Left lung (tissue), 10 donors: Measurements from ENCODE around the gene GC. TPM values are rescaled to one million over a fixed set of nuclear protein-coding genes. Genes with fewer than 3 reads are reported as not detected.
"Not testable (repeated sequence)": the region's sequence is repeated elsewhere in the genome, so short reads cannot be mapped to it uniquely, and the experiment has no call there.

Experiments used
- ATAC-seq: fragments of 200-7000 bp; cut with Tn5 transposase; one replicate; pipeline ENCODE4 v1.9.1; 2020; ENCODE audit warnings: moderate library complexity
- DNase-seq, 4 donors: peaks; one replicate each; pipeline ENCODE4 v3.0.0-alpha.2; 2013 to 2020
- H3K27ac ChIP-seq, 2 donors: fragments of 200-600 bp; sonication (generic) in 1 of 2; one replicate each; pipeline versions ENCODE4 v1.5.0 to v1.8.0; 2020 to 2021
- H3K27me3 ChIP-seq, 2 donors: fragments of 200-600 bp; sonication (generic) in 1 of 2; one replicate each; pipeline versions ENCODE4 v1.5.0 to v1.8.0; 2020 to 2021
- H3K36me3 ChIP-seq, 2 donors: fragments of 200-600 bp; sonication (generic) in 1 of 2; one replicate each; pipeline versions ENCODE4 v1.5.0 to v1.8.0; 2020 to 2021
- H3K4me1 ChIP-seq, 2 donors: fragments of 200-600 bp; one replicate each; pipeline ENCODE4 v1.8.0; 2021
- H3K4me3 ChIP-seq, 2 donors: fragments of 200-600 bp; sonication (generic) in 1 of 2; one replicate each; pipeline versions ENCODE4 v1.5.0 to v1.8.0; 2020 to 2021; ENCODE audit warnings: mild to moderate bottlenecking in 1 of 2
- H3K9me3 ChIP-seq, 2 donors: fragments of 200-600 bp; sonication (generic) in 1 of 2; one replicate each; pipeline versions ENCODE4 v1.5.0 to v1.8.0; 2020 to 2021
- intact Hi-C, 2 donors: fragments of 100-400 bp; cut with DNase I; formaldehyde crosslinking; loops; one replicate each; pipeline versions ENCODE4 v1.11.2 to v1.14.2; 2022
- polyA plus RNA-seq, 6 donors: library from polyadenylated mRNA; unstranded; fragments of 120-200 nt; gene quantifications; one replicate each; pipeline ENCODE4 v1.2.1, GENCODE V29; 2013; ENCODE audit not compliant: insufficient read length in 6 of 6
- total RNA-seq, 2 donors: library from RNA; stranded (reverse); fragmentation: NEBNext Ultra II Directional; extraction: Animal tissue kit (Norgen Biotek cat#: 25700); gene quantifications; one replicate each; pipeline ENCODE4 v1.2.1, GENCODE V29; 2021
- TF ChIP-seq, protein P1 (sequence below), 2 donors: fragments of 200-600 bp; sonication (generic) in 1 of 2; IDR thresholded peaks; one replicate each; pipeline versions ENCODE4 v1.5.0 to v1.8.0; 2021; ENCODE audit warnings: antibody characterized with exemption in 2 of 2
- donor health status: DM: no; HTN: yes; CAD: no.
- donor health status: DM: no; HTN: no; CAD: no.

Gene GC
- total and polyA plus RNA-seq, 8 donors, result 0.77 to 1.1 TPM; not detected in 6

DNA sequence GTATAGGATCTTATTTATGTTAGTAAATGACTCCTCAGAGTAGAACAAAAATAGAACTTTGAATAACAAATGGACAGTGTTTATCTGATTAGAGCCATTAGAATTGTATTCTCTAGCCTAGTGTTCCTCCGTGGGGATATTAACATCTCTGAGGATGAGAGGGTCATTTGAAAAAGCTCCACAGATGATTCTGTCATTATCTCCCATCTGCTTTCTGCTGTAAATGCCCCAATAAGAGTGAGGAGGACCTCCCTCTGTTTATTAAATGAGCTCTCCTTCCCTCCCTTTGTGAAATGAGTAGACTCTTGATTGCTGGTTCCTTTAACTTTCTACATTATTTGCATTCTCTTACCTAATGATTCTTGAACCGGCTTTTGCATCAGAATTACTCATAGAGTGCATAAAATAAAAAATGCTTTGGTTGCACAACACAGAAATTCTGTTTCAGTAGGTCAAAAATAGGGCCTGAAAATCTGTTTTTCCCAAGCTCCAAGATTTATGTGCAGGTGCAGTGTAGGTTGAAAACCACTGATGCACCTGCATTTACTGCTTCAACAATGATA, 18.0 kb downstream of the GC start:
- Histone ChIP-seq H3K9me3 (no peaks in the 10 kb centered on the region), H3K27ac (no peak overlapping the region), H3K4me3 (no peak overlapping the region), H3K4me1 (no peaks in the 10 kb centered on the region), H3K36me3 (no peaks in the 10 kb centered on the region), H3K27me3 (no peaks in the 10 kb centered on the region)
- TF ChIP-seq, protein P1, sequence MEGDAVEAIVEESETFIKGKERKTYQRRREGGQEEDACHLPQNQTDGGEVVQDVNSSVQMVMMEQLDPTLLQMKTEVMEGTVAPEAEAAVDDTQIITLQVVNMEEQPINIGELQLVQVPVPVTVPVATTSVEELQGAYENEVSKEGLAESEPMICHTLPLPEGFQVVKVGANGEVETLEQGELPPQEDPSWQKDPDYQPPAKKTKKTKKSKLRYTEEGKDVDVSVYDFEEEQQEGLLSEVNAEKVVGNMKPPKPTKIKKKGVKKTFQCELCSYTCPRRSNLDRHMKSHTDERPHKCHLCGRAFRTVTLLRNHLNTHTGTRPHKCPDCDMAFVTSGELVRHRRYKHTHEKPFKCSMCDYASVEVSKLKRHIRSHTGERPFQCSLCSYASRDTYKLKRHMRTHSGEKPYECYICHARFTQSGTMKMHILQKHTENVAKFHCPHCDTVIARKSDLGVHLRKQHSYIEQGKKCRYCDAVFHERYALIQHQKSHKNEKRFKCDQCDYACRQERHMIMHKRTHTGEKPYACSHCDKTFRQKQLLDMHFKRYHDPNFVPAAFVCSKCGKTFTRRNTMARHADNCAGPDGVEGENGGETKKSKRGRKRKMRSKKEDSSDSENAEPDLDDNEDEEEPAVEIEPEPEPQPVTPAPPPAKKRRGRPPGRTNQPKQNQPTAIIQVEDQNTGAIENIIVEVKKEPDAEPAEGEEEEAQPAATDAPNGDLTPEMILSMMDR (IDR thresholded peaks at IDR 0.05), result no peak
- DNase-seq, result no peak
- intact Hi-C loops, result no loop called here
- ATAC-seq, result no peak

DNA sequence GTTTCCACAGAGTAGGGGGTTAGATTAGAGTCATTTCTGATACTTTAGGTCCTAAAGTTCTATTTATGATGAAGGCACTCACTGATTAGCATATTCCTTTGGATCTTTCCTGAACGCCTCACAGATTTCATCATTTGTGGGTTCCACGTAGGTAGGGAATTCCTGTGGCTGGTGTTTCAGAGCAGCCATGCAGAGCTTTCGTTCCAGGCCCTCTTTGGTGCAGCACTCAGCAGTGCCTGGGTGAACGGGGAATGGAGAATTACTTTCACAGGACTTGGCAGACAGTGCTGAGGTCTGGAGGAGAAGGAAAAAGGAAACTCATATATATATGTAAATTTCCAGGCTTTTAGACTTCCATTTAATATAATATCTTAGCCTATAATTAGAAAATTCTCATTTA, 18.5 kb downstream of the GC start:
- ATAC-seq, result no peak

DNA sequence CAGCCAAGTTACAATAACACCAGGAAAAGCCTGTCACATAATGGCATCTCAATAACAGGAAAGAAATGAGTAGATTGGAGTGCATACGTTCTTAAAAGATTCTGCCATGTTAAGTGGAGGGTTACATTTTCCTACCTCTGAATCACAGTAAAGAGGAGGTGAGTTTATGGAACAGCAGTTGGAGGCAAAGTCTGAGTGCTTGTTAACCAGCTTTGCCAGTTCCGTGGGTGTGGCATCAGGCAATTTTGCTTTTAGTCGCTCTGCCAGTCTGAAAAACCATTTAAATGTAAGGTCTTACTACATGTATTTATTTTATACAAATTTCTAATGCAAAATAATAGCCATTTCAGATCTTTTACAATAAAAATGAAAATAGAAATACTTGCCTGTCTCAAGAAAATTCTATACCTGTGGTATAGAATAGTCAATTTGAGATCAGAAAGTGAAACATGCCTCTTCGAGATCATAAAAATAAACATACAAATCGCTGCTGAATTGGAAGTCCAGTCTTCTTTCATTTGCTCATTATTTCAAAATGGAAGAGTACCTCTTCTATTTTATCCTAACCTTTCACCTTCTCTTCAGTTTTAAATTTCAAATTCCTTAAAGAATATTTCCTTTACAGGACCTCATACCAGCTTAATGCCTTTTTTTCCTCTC, 31.4 kb downstream of the GC start:
- DNase-seq, result no peak
- no peak for ATAC-seq
- no peak overlapping the region for H3K27ac ChIP-seq
- H3K36me3 ChIP-seq, result no peaks in the 10 kb centered on the region
- H3K27me3 ChIP-seq, result no peaks in the 10 kb centered on the region
- intact Hi-C loops, result no loop called here
- H3K4me1 ChIP-seq, result no peaks in the 10 kb centered on the region
- no peaks in the 10 kb centered on the region for H3K9me3 ChIP-seq
- no peak overlapping the region for H3K4me3 ChIP-seq
- TF ChIP-seq, protein P1 (IDR thresholded peaks at IDR 0.05), result no peak

More for the DNA sequence above, 18.5 kb downstream of the GC start:
- Histone ChIP-seq H3K4me1 (no peaks in the 10 kb centered on the region), H3K27ac (no peak overlapping the region), H3K36me3 (no peaks in the 10 kb centered on the region), H3K9me3 (no peaks in the 10 kb centered on the region), H3K4me3 (no peak overlapping the region), H3K27me3 (no peaks in the 10 kb centered on the region)
- intact Hi-C loops, result no loop called here
- TF ChIP-seq, protein P1 (IDR thresholded peaks at IDR 0.05), result no peak
- DNase-seq, result no peak

DNA sequence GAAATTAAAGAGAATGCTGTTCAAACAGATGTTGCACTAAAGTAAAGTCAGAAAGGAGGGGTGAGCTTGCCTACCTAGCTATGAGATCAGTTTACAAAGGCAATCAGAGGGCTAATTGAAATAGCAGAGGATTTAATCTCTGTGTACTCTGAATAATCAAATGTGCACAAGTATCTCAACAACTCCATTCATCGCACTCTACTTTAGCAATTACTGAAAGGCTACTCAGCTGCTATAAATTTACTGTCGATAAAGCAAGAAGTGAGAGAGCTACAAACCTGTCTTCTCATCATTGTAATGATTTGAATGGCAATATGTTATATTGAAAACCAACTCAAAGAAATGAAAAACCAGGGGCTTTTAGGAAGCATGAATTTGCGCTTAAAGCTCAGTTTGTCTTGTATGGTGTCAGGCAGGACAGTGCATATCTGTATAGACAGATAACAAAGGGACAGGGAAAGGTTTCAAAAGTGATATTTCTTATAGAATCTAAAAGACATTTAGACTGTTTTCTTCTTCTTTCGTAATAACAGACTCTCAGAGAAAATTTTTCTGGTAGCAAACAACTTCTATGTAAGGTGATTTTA, 34.8 kb downstream of the GC start:
- ATAC-seq, result no peak
- Histone ChIP-seq H3K36me3 (no peaks in the 10 kb centered on the region), H3K27ac (no peak overlapping the region), H3K9me3 (no peaks in the 10 kb centered on the region), H3K4me3 (no peak overlapping the region), H3K27me3 (no peaks in the 10 kb centered on the region), H3K4me1 (no peaks in the 10 kb centered on the region)
- TF ChIP-seq, protein P1 (IDR thresholded peaks at IDR 0.05), result no peak
- intact Hi-C loops, result no loop called here
- DNase-seq, result no peak

DNA sequence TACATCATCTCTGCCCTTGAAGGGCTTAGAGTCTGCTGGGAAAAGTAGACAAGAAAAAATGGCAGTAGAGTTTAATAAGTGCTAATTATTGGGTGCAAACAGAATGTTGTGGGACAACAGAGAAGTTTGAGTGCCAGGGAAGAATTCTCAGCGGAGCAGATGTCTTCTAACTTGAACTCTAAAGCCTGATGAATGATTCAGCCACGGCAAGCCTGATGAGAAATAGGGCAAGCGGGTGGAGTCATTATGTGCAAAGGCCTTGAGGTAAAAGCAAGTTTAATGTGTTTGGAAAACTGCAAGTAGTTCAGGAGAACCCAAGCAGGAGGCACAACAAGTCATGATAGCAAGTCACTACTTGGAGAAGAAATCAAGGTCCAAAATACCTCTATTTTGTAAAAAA, 37.5 kb downstream of the GC start:
- Histone ChIP-seq H3K27me3 (no peaks in the 10 kb centered on the region), H3K27ac (no peak overlapping the region), H3K36me3 (no peaks in the 10 kb centered on the region), H3K4me3 (no peak overlapping the region), H3K4me1 (no peaks in the 10 kb centered on the region), H3K9me3 (no peaks in the 10 kb centered on the region)
- intact Hi-C loops, result no loop called here
- TF ChIP-seq, protein P1 (IDR thresholded peaks at IDR 0.05), result no peak
- no peak for ATAC-seq
- DNase-seq, result no peak

DNA sequence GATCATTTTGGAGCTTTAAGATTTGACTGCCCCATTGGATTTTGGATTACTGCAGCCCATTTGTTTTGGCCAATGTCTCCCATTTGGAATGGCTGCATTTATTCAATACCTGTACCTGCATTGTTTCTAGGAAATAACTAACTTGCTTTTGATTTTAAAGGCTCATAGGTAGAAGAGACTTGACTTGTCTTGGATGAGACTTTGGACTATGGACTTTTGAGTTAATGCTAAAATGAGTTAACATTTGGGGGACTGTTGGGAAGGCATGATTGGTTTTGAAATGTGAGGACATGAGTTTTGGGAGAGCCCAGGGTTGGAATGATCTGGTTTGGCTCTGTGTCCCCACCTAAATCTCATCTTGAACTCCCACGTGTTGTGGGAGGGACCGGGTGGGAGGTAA, 45.1 kb downstream of the GC start:
- DNase-seq, H3K4me3 ChIP-seq, intact Hi-C loops, H3K27ac ChIP-seq, H3K36me3 ChIP-seq, H3K27me3 ChIP-seq, ATAC-seq, H3K9me3 ChIP-seq, H3K4me1 ChIP-seq: not testable (repeated sequence)
